NCI-H2227 treated with DMSO at 0.1 percent for 48 hours (cell line): ENCODE results near the gene CEMIP2.

Source experiments
- DNase-seq: peaks from one replicate; lab custom pipeline; 2025; lab: John Stamatoyannopoulos, UW

The CEMIP2 gene

GRCh38 chr9:71638627-71639026 is 129.7 kb downstream of the CEMIP2 start:
- DNase-seq, result no peak

- DNase-seq, result no peak
Measured at GRCh38 chr9:71637926-71638325, 130.4 kb downstream of the CEMIP2 start.

GRCh38 chr9:71637375-71637774 is 130.9 kb downstream of the CEMIP2 start:
- no peak for DNase-seq

GRCh38 chr9:71636143-71636839 is 132.0 kb downstream of the CEMIP2 start:
- DNase-seq, result no peak

- DNase-seq, result no peak
Measured at GRCh38 chr9:71634752-71635151, 133.6 kb downstream of the CEMIP2 start.
